Lower lobe of right lung (tissue), 2 donors: ENCODE results near the gene VAPA. TPM values are rescaled to one million over a fixed set of nuclear protein-coding genes. Genes with fewer than 3 reads are reported as not detected.
A peak's percentile ranks its signal among the peaks of the same experiment; 100 is the strongest.

Experiments used
- ATAC-seq, 2 donors: fragments of 200-7000 bp; cut with Tn5 transposase; one replicate each; pipeline ENCODE4 v1.9.1; 2020 to 2022; ENCODE audit warnings: mild to moderate bottlenecking in 2 of 2, moderate library complexity in 2 of 2
- DNase-seq: peaks from one replicate; pipeline ENCODE4 v3.0.0-alpha.2; 2020
- H3K27ac ChIP-seq: fragments of 200-600 bp; one replicate; pipeline ENCODE4 v1.8.0; 2022
- H3K27me3 ChIP-seq: fragments of 200-600 bp; one replicate; pipeline ENCODE4 v1.8.0; 2022; ENCODE audit warnings: low read depth
- H3K36me3 ChIP-seq: fragments of 200-600 bp; one replicate; pipeline ENCODE4 v1.8.0; 2022; ENCODE audit warnings: mild to moderate bottlenecking
- H3K4me1 ChIP-seq: fragments of 200-600 bp; one replicate; pipeline ENCODE4 v1.8.0; 2022
- H3K4me3 ChIP-seq: fragments of 200-600 bp; one replicate; pipeline ENCODE4 v1.8.0; 2022; ENCODE audit warnings: mild to moderate bottlenecking
- H3K9me3 ChIP-seq: fragments of 200-600 bp; one replicate; pipeline ENCODE4 v1.8.0; 2022
- intact Hi-C: fragments of 100-400 bp; cut with DNase I; formaldehyde crosslinking; loops from one replicate; pipeline ENCODE4 v1.11.0; 2022
- total RNA-seq: library from RNA; stranded (reverse); fragmentation: NEBNext Ultra II Directional; extraction: Animal tissue kit (Norgen Biotek cat#: 25700); gene quantifications from one replicate; pipeline ENCODE4 v1.2.1, GENCODE V29; 2021
- TF ChIP-seq, protein P1 (sequence below): fragments of 200-600 bp; IDR thresholded peaks from one replicate; pipeline ENCODE4 v1.8.0; 2022; ENCODE audit warnings: antibody characterized with exemption, mild to moderate bottlenecking
- donor health status: DM: no; HTN: yes; CAD: no; lungs with severe emphysema.

The VAPA gene
- total RNA-seq, 1 donor from 2014 or later: 235 TPM

DNA sequence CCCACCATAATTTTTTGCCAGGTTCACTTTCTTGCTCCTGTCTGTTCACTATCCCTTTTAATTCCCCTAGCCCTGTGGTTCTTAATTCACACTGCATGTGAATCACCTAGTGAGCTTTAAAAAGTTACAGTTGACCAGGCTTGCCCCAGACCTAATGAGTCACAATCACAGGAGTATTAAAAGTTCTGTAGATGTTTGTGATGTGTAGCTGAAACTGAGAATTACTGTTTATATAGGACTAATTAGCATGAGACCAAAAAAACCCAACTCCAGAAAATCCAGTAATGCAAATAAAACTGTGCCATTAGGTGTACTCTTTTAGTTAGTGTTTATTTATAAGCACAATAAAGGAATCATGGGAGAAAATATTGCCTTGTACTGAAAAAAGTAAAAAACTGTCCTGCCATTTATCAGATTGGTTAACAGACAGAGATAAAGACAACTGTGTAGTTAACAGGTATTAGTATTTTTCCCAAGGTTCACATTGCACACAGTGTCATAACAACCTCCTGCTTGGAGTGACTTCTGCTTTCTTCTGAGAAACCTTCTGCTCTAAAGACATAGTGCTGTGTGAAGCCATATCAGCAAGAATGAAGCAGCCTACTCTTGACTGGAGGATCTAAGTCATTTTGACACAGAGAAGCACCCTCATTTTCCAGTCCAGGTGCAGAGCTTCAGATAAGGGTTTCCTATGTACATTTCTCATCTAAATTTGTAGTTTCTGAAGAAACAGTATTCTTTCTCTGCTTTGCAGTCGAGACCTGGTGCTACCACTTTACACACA is 39.0 kb downstream of the VAPA start:
- no peaks in the 10 kb centered on the region for H3K9me3 ChIP-seq
- no peaks in the 10 kb centered on the region for H3K27me3 ChIP-seq
- H3K4me3 ChIP-seq: no peak overlapping the region
- intact Hi-C loops: no loop called here
- ATAC-seq: peak; percentile 11 to 49
- no peak for DNase-seq
- H3K36me3 ChIP-seq: peaks cover 79% of the 10 kb centered on the region
- H3K4me1 ChIP-seq: peaks cover 19% of the 10 kb centered on the region
- no peak overlapping the region for H3K27ac ChIP-seq
- TF ChIP-seq, protein P1, sequence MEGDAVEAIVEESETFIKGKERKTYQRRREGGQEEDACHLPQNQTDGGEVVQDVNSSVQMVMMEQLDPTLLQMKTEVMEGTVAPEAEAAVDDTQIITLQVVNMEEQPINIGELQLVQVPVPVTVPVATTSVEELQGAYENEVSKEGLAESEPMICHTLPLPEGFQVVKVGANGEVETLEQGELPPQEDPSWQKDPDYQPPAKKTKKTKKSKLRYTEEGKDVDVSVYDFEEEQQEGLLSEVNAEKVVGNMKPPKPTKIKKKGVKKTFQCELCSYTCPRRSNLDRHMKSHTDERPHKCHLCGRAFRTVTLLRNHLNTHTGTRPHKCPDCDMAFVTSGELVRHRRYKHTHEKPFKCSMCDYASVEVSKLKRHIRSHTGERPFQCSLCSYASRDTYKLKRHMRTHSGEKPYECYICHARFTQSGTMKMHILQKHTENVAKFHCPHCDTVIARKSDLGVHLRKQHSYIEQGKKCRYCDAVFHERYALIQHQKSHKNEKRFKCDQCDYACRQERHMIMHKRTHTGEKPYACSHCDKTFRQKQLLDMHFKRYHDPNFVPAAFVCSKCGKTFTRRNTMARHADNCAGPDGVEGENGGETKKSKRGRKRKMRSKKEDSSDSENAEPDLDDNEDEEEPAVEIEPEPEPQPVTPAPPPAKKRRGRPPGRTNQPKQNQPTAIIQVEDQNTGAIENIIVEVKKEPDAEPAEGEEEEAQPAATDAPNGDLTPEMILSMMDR: no peak

DNA sequence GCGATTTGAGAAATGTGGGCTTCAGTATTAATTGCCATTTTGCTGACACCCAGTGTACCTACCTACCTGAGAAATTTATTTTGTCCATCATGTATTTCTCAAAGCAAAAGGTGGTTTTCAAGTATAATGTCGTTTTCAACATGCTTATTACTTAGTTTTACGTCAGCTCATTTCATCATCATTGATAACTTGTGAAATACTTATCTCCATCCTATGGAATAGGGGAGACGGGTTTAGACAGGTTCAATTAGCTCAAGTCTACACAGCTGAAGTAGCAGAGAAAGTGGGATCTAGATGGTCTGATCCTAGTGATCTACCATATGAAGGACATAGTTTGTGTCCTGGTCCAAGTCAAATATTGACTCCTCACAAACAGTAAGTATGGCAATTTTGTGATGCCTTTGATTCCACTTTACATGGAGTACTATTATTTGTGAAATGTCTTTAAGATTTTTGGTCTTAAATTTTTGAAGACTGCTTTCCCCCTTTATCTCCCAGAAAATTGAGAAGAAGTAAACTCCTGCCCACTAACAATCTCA is 45.1 kb downstream of the VAPA start:
- Histone ChIP-seq H3K9me3 (no peaks in the 10 kb centered on the region), H3K27ac (no peak overlapping the region), H3K4me3 (no peak overlapping the region), H3K36me3 (peaks cover 29% of the 10 kb centered on the region), H3K27me3 (no peaks in the 10 kb centered on the region), H3K4me1 (no peaks in the 10 kb centered on the region)
- ATAC-seq (peak; percentile 20 to 38), DNase-seq (no peak)
- intact Hi-C loops: no loop called here
- TF ChIP-seq, protein P1: no peak

DNA sequence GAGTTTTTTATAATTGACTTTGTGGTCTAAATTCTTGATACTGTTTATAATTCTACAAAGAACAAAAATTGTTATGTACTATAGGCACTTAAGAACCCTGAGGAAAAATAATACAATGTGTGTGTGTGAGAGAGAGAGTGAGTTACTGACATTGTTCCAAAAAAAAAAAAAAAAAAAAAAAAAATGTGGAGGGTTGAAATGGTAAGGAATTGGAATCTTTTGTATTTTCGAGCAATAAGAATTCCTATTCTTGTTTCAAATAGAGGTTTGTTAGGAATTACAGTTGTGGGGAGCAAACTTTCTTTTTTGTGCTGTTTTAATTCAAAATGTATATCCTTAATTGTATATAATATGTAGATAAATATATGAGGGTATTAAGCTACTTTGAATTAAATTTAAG is 45.7 kb downstream of the VAPA start:
- H3K4me1 ChIP-seq: no peaks in the 10 kb centered on the region
- no peak for ATAC-seq
- no peak for DNase-seq
- no peaks in the 10 kb centered on the region for H3K9me3 ChIP-seq
- H3K27ac ChIP-seq: no peak overlapping the region
- H3K27me3 ChIP-seq: no peaks in the 10 kb centered on the region
- H3K4me3 ChIP-seq: no peak overlapping the region
- TF ChIP-seq, protein P1: no peak
- H3K36me3 ChIP-seq: peaks cover 22% of the 10 kb centered on the region
- intact Hi-C loops: no loop called here

DNA sequence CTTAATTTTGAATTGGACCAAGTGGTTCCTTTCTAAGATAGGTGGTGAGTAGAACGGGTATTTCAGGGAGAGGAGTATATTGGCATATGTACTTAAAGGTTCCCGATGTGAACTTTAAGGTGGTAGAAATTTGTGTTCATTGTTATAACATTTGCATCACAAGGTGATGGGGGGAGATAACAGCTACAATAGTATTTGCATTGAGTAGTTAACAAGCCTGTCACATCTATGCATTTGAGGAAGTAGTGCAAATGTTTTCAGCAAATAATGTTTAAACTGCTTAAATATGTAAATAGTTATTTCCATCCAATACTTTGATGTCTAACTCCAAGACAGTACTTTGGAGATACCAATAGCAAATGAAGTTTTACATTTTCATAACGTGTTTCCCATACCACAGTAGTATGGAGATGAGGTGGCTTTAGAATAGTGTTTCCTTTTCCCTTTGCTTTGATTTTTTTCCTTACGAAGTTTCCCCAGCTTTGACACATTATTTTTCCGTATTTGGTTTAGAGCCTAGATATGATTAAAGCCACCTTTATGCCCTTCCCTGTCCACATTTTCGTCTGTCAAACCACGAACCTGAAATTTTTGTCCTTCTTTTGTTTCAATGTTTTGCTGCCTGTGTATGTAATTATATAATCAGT is 46.6 kb downstream of the VAPA start:
- H3K4me3 ChIP-seq: no peak overlapping the region
- no peaks in the 10 kb centered on the region for H3K4me1 ChIP-seq
- H3K36me3 ChIP-seq: peaks cover 14% of the 10 kb centered on the region
- no peak for DNase-seq
- H3K9me3 ChIP-seq: no peaks in the 10 kb centered on the region
- no peak overlapping the region for H3K27ac ChIP-seq
- intact Hi-C loops: no loop called here
- no peak for ATAC-seq
- TF ChIP-seq, protein P1: no peak
- H3K27me3 ChIP-seq: no peaks in the 10 kb centered on the region

DNA sequence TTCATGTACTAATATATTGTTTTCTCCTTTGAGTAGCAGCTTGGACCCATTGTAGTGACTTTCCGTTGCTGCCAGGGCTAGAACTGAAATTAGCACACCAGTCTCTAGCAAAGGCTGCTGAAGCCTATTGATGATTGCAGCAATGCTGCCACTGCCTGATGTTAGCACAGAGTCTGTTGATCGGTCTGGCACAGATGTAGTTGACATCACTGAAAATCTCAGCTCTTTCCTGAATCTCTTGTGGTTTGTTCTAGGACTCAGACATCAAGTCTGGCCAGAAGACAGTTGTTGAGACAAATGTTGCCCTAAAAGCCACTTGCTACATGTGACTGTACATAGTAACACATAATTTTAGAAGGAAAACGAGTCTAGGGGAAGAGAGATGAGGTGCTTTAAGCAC is 47.2 kb downstream of the VAPA start:
- H3K4me3 ChIP-seq: no peak overlapping the region
- H3K36me3 ChIP-seq: peaks cover 8% of the 10 kb centered on the region
- no peak overlapping the region for H3K27ac ChIP-seq
- DNase-seq (no peak), ATAC-seq (peak; percentile 22 to 44)
- peaks cover 4% of the 10 kb centered on the region for H3K4me1 ChIP-seq
- intact Hi-C loops: no loop called here
- TF ChIP-seq, protein P1: no peak
- no peaks in the 10 kb centered on the region for H3K9me3 ChIP-seq
- H3K27me3 ChIP-seq: no peaks in the 10 kb centered on the region
